Activated effector memory CD4-positive, alpha-beta T cell treated with anti-CD3 and anti-CD28 coated beads, Interleukin-2, amount 50 U/mL, for 16 hours (primary cell): ENCODE data around the gene EML6.

Experiments
- DNase-seq: peaks from one replicate; pipeline ENCODE4 v3.0.0-alpha.2; 2020

Gene EML6

GRCh38 chr2:54758951-54759350 is 35.5 kb downstream of the EML6 start:
- no peak for DNase-seq

GRCh38 chr2:54760310-54760709 is 36.8 kb downstream of the EML6 start:
- no peak for DNase-seq

- DNase-seq: no peak
These were observed 40.3 kb downstream of the EML6 start for GRCh38 chr2:54763636-54764291.

- DNase-seq: no peak
These were observed 44.5 kb downstream of the EML6 start for GRCh38 chr2:54767921-54768320.

- DNase-seq: no peak
These were observed 45.4 kb downstream of the EML6 start for GRCh38 chr2:54768772-54769428.

GRCh38 chr2:54770211-54770610 is 46.7 kb downstream of the EML6 start:
- DNase-seq: no peak

GRCh38 chr2:54770676-54771075 is 47.2 kb downstream of the EML6 start:
- DNase-seq: no peak

- DNase-seq: no peak
These were observed 47.9 kb downstream of the EML6 start for GRCh38 chr2:54771166-54771885.

GRCh38 chr2:54772110-54772509 is 48.6 kb downstream of the EML6 start:
- no peak for DNase-seq

GRCh38 chr2:54772531-54772930 is 49.1 kb downstream of the EML6 start:
- DNase-seq: no peak

- DNase-seq: no peak
These were observed 49.8 kb downstream of the EML6 start for GRCh38 chr2:54773233-54773632.

GRCh38 chr2:54773838-54774237 is 50.4 kb downstream of the EML6 start:
- DNase-seq: no peak

- DNase-seq: no peak
These were observed 52.2 kb downstream of the EML6 start for GRCh38 chr2:54775710-54776109.

GRCh38 chr2:54776494-54776893 is 53.0 kb downstream of the EML6 start:
- DNase-seq: no peak

- no peak for DNase-seq
These were observed 59.9 kb downstream of the EML6 start for GRCh38 chr2:54783349-54783748.

GRCh38 chr2:54787270-54787669 is 63.8 kb downstream of the EML6 start:
- DNase-seq: no peak

- DNase-seq: no peak
These were observed 64.4 kb downstream of the EML6 start for GRCh38 chr2:54787755-54788366.

- no peak for DNase-seq
These were observed 66.4 kb downstream of the EML6 start for GRCh38 chr2:54789878-54790277.

GRCh38 chr2:54791831-54792230 is 68.4 kb downstream of the EML6 start:
- no peak for DNase-seq

GRCh38 chr2:54797307-54797706 is 73.8 kb downstream of the EML6 start:
- no peak for DNase-seq

GRCh38 chr2:54801352-54801751 is 77.9 kb downstream of the EML6 start:
- DNase-seq: no peak

- DNase-seq: no peak
These were observed 80.6 kb downstream of the EML6 start for GRCh38 chr2:54803783-54804751.

- DNase-seq: no peak
These were observed 81.8 kb downstream of the EML6 start for GRCh38 chr2:54805255-54805654.
